ENCODE data around the gene OR9I1. TPM values are rescaled to one million over a fixed set of nuclear protein-coding genes. Genes with fewer than 3 reads are reported as not detected.

OR9I1 gene
- total and polyA plus RNA-seq, 2 donors (not counting 3 experiments of a cell fraction or from before 2014, with no cell fraction given): not detected

- dilution Hi-C loops (cut with MboI; ENCODE audit: extremely low pct_ligation_motif_present, low sequenced_read_pairs): no loop called here
Observed at GRCh38 chr11:58142761-58143160, 17.4 kb upstream of the OR9I1 start.

More at GRCh38 chr11:58142761-58143160, 17.4 kb upstream of the OR9I1 start:
- H3K4me3 ChIP-seq (replicated peaks in 1 of 3; ENCODE audit: insufficient read depth in 1 of 3, low read depth in 1 of 3, low read length in 3 of 3): no peak overlapping the region
- FAIRE-seq (no peak), DNase-seq (ENCODE audit: low read depth, low spot score) (no peak)
- no peaks in the 10 kb centered on the region for H3K9me1 ChIP-seq (replicated peaks; ENCODE audit: control insufficient read depth, extremely low read depth, insufficient read depth, low read length)
- no peaks in the 10 kb centered on the region for H3K79me2 ChIP-seq (ENCODE audit: control insufficient read depth, insufficient read depth, low read length)
- intact Hi-C loops (cut with micrococcal nuclease): no loop called here
- no peak overlapping the region for H2AFZ ChIP-seq (ENCODE audit: low read depth, low read length)
- H3K4me2 ChIP-seq (ENCODE audit: insufficient read depth, low read length): no peak overlapping the region
- TF ChIP-seq MAX (IDR thresholded peaks at IDR 0.05; ENCODE audit: insufficient read depth, insufficient read length): no peak
- no peak for TF ChIP-seq POLR2A (IDR thresholded peaks at IDR 0.05; ENCODE audit: low read depth, low read length)
- no peak for TF ChIP-seq GATA2 (IDR thresholded peaks at IDR 0.05; ENCODE audit: insufficient read depth, insufficient read length, low read depth, low read length)
- TF ChIP-seq POLR2AphosphoS5 (IDR thresholded peaks at IDR 0.05; ENCODE audit: insufficient read depth, low read depth, low read length): no peak
- no peak for TF ChIP-seq CTCF (IDR thresholded peaks at IDR 0.05; ENCODE audit: extremely low read depth in 1 of 2, insufficient read depth in 1 of 2, low read depth in 1 of 2, low read length in 2 of 2)
- no peak for TF ChIP-seq EZH2 (IDR thresholded peaks at IDR 0.05; ENCODE audit: borderline replicate concordance, low read depth, low read length, severe bottlenecking)
- no peak for TF ChIP-seq MYC (IDR thresholded peaks at IDR 0.05; ENCODE audit: low read depth, low read length)
- TF ChIP-seq JUN (IDR thresholded peaks at IDR 0.05; ENCODE audit: borderline replicate concordance, insufficient read depth, insufficient read length, low read depth): no peak
- TF ChIP-seq FOS (IDR thresholded peaks at IDR 0.05; ENCODE audit: borderline replicate concordance, insufficient read depth, low read length): no peak
- no peaks in the 10 kb centered on the region for H4K20me1 ChIP-seq (replicated peaks; ENCODE audit: control insufficient read depth, extremely low read depth, insufficient read depth, low read length)
- no peak overlapping the region for H3K9ac ChIP-seq (replicated peaks; ENCODE audit: extremely low read depth, insufficient read depth, low read length)
- CTCF ChIA-PET: no interaction called here
- H3K36me3 ChIP-seq (ENCODE audit: control insufficient read depth in 2 of 2, extremely low read depth in 1 of 2, insufficient read depth in 2 of 2, low read length in 2 of 2): no peaks in the 10 kb centered on the region
- H3K9me3 ChIP-seq (replicated peaks; ENCODE audit: control insufficient read depth, insufficient read depth, low read length): no peaks in the 10 kb centered on the region
- POLR2A ChIA-PET: no interaction called here
- no peak overlapping the region for H3K27ac ChIP-seq (ENCODE audit: insufficient read depth, low read depth, low read length)
- H3K27me3 ChIP-seq (ENCODE audit: control insufficient read depth in 2 of 2, insufficient read depth in 2 of 2, low read length in 2 of 2): peaks cover 0 to 2% of the 10 kb centered on the region in 2 experiments
- BruUV-seq (replicated peaks): no TSS peak
- no peaks in the 10 kb centered on the region for H3K4me1 ChIP-seq (ENCODE audit: control insufficient read depth, extremely low read depth, insufficient read depth, low read length)
